GM12801 (cell line): ENCODE data around the gene CRTC2.

ENCODE experiments used
- TF ChIP-seq, protein P1 (sequence below): IDR thresholded peaks from one replicate; pipeline ENCODE4 v1.5.1; 2011; ENCODE audit warnings: control low read depth; ENCODE audit not compliant: insufficient read length; ENCODE audit errors: extremely low read depth

The CRTC2 gene

DNA sequence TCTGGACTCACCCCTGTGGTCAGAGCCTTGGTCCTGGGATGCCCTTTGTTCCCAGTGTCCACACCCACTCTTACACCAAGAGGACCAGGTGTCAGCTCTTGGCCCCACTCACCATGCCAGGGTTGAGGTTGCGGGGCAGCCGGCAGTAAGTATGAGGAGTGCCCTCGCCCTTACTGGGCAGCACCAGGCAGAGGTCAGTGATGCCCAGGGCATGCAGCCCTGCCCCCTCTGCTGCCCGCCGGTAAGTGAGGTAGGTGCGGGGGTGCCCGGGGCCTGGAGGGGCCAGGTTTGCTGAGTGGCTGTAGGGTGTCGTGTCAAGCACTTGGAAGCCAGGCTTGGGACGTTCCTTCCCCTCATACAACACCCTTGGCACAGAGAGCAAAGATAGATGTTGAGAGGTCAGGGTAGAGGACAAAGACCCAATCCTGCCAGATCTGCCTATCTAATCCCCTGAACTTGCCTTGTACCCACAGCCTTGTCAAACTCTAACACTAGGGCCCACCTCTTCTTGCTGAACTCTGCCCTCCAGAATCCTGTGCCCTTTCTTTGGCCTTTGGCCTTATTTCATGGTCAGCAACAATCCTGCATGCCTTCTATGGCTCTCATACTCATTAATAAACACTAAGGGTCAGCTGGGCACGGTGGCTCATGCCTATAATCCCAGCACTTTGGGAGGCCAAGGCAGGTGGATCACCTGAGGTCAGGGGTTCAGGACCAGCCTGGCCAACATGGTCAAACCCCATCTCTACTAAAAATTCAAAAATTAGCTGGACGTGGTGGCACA, 15.5 kb downstream of the CRTC2 start:
- TF ChIP-seq, protein P1, sequence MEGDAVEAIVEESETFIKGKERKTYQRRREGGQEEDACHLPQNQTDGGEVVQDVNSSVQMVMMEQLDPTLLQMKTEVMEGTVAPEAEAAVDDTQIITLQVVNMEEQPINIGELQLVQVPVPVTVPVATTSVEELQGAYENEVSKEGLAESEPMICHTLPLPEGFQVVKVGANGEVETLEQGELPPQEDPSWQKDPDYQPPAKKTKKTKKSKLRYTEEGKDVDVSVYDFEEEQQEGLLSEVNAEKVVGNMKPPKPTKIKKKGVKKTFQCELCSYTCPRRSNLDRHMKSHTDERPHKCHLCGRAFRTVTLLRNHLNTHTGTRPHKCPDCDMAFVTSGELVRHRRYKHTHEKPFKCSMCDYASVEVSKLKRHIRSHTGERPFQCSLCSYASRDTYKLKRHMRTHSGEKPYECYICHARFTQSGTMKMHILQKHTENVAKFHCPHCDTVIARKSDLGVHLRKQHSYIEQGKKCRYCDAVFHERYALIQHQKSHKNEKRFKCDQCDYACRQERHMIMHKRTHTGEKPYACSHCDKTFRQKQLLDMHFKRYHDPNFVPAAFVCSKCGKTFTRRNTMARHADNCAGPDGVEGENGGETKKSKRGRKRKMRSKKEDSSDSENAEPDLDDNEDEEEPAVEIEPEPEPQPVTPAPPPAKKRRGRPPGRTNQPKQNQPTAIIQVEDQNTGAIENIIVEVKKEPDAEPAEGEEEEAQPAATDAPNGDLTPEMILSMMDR: no peak

DNA sequence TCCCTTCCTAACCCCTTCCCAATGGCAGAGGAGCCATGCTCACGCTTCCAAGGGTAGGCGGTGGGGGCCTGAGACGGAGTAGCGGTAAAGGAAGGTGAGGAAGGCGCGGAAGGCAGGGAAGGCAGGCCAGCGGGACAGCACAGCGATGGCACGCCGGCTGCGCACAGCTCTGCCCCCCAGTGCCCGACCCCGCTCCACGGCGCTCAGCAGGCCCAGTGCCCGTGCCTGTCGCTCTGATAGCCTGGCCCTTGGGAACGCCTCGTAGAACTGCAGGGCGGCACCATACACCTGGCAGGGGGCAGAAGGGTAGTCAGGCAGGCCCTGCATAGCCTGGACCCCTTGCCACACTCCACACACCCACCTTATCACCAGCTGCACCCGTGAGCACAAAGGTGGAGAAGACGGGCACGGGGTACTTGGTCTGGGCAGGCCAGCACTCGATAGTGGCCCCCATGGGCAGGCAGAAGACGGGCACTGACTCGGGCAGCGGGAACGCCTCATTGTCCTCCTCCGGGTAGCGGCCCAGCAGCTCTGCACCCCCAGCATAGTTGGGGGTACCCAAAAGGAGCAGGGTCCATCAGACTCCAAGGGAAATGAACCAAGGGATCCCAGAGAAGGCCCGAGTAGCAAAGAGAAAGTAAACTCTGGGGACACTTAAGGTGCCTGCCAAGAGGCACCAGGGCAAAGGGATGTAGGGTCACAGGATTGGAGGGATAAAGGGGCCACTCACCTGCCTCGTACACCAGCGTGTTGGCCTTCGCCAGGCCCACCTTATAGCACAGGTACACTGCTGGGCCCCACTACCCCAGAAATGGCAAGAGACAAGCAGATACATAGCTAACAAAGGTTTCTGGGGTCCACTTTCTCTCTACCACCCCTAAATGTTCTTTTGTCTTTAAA, 16.3 kb downstream of the CRTC2 start:
- TF ChIP-seq, protein P1: no peak

- TF ChIP-seq, protein P1: no peak
These were observed 17.7 kb downstream of the CRTC2 start for GRCh38 chr1:153940756-153941155.

GRCh38 chr1:153939476-153939875, 18.9 kb downstream of the CRTC2 start:
- TF ChIP-seq, protein P1: no peak

DNA sequence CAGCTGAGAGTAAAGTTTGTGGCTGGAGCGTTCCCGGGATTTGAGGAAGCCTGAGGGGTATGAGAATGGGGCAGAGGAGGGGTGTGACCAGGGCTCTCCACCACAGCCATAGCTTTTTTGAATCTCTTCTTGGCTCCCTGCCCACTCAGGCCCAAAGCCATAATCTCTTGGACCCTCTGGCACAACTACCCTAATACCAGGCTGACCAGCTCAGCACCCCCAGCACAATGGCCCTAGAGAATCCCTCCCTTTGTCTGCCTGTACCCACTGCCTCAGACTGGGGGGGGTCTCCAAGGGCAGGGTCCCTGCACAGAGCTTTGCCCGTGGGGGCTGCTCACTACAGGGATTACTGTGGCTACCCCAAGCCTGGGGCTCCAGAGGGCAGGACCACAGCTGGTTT, 19.4 kb downstream of the CRTC2 start:
- TF ChIP-seq, protein P1: no peak

DNA sequence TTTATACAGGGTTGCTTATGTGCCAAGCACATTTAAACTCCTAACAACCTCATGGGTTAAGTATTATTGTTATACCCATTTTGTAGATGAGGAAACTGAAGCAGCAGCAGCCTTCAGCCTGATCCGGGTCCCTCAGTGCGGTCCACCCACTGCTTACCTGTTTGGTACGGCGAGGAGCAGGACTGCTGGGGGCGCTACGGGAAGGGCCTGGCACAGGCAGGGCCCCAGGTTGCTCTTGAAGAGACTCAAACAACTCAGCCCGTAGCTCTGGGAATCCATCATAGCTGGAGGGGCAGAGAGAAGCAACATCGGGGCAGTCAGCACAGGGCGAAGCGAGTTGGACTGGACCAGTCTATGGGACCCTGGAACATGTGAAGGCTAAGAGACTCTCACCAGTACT, 21.1 kb downstream of the CRTC2 start:
- TF ChIP-seq, protein P1: no peak

- TF ChIP-seq, protein P1: no peak
These were observed 22.2 kb downstream of the CRTC2 start for GRCh38 chr1:153936011-153936802.
